Measurements from ENCODE around the gene DSCAM. TPM values are rescaled to one million over a fixed set of nuclear protein-coding genes. Genes with fewer than 3 reads are reported as not detected.

DSCAM gene
- total RNA-seq, 1 donor from 2014 or later: not detected

GRCh38 chr21:40074198-40074597 lies 772.8 kb downstream of the DSCAM start:
- Histone ChIP-seq H3K4me3 (no peak overlapping the region), H4K20me1 (ENCODE audit: low read depth) (no peaks in the 10 kb centered on the region), H3K27me3 (no peaks in the 10 kb centered on the region), H3K79me2 (ENCODE audit: low read depth) (no peaks in the 10 kb centered on the region), H3K27ac (no peak overlapping the region), H3K36me3 (no peaks in the 10 kb centered on the region), H3K4me2 (no peak overlapping the region), H3F3A (ENCODE audit: low read depth) (no peaks in the 10 kb centered on the region), H2AFZ (replicated peaks) (no peak overlapping the region), H3K9ac (no peak overlapping the region), H3K4me1 (no peaks in the 10 kb centered on the region), H3K9me3 (ENCODE audit: low read depth) (no peaks in the 10 kb centered on the region)
- no peak overlapping the region for H3K27ac Mint-ChIP-seq
- peaks cover 2% of the 10 kb centered on the region for H3K36me3 Mint-ChIP-seq
- H3K4me1 Mint-ChIP-seq: no peaks in the 10 kb centered on the region
- DNase-seq (ENCODE audit: low spot score): no peak
- TF ChIP-seq EZH2 (IDR thresholded peaks at IDR 0.05) (no peak), EZH2phosphoT487 (IDR thresholded peaks at IDR 0.05) (no peak)
- TF ChIP-seq, protein P1, sequence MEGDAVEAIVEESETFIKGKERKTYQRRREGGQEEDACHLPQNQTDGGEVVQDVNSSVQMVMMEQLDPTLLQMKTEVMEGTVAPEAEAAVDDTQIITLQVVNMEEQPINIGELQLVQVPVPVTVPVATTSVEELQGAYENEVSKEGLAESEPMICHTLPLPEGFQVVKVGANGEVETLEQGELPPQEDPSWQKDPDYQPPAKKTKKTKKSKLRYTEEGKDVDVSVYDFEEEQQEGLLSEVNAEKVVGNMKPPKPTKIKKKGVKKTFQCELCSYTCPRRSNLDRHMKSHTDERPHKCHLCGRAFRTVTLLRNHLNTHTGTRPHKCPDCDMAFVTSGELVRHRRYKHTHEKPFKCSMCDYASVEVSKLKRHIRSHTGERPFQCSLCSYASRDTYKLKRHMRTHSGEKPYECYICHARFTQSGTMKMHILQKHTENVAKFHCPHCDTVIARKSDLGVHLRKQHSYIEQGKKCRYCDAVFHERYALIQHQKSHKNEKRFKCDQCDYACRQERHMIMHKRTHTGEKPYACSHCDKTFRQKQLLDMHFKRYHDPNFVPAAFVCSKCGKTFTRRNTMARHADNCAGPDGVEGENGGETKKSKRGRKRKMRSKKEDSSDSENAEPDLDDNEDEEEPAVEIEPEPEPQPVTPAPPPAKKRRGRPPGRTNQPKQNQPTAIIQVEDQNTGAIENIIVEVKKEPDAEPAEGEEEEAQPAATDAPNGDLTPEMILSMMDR (IDR thresholded peaks at IDR 0.05): no peak
- peaks cover 2% of the 10 kb centered on the region for H3K9me3 Mint-ChIP-seq
- H3K27me3 Mint-ChIP-seq (ENCODE audit: insufficient read depth, low read depth): peaks cover 2% of the 10 kb centered on the region
- no peak overlapping the region for H3K4me3 Mint-ChIP-seq

DNA sequence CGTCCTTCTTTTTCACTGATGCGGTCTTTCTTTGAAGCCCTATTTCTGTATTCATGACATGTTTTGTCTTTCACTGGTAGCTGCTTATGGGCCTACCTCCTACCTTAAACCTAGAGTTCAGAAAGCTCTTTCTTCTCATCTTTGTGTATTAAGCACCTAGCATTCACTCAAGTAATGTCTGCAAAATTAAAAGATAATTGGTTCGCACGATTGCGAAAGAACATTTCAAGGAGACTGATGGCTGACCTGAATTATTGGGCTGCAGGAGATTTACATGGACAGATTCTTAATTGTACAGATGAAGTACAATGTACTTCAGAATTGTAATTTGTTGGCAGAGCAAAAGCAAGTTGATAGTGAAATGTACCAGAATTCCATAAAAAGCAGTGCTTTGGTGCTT lies 773.3 kb downstream of the DSCAM start:
- peaks cover 2% of the 10 kb centered on the region for H3K27me3 Mint-ChIP-seq (ENCODE audit: insufficient read depth, low read depth)
- no peak overlapping the region for H3K9ac ChIP-seq
- H3K4me3 Mint-ChIP-seq: no peak overlapping the region
- no peaks in the 10 kb centered on the region for H3K79me2 ChIP-seq (ENCODE audit: low read depth)
- no peaks in the 10 kb centered on the region for H3K27me3 ChIP-seq
- H3K27ac Mint-ChIP-seq: no peak overlapping the region
- H3K36me3 Mint-ChIP-seq: peaks cover 2% of the 10 kb centered on the region
- H3K36me3 ChIP-seq: no peaks in the 10 kb centered on the region
- H3K4me1 ChIP-seq: no peaks in the 10 kb centered on the region
- peaks cover 2% of the 10 kb centered on the region for H3K9me3 Mint-ChIP-seq
- no peak overlapping the region for H2AFZ ChIP-seq (replicated peaks)
- H3K4me2 ChIP-seq: no peak overlapping the region
- no peaks in the 10 kb centered on the region for H4K20me1 ChIP-seq (ENCODE audit: low read depth)
- H3K4me1 Mint-ChIP-seq: no peaks in the 10 kb centered on the region
- H3F3A ChIP-seq (ENCODE audit: low read depth): no peaks in the 10 kb centered on the region
- TF ChIP-seq EZH2 (IDR thresholded peaks at IDR 0.05) (no peak), EZH2phosphoT487 (IDR thresholded peaks at IDR 0.05) (no peak)
- TF ChIP-seq, protein P1 (IDR thresholded peaks at IDR 0.05): no peak
- no peak overlapping the region for H3K27ac ChIP-seq
- no peak overlapping the region for H3K4me3 ChIP-seq
- no peaks in the 10 kb centered on the region for H3K9me3 ChIP-seq (ENCODE audit: low read depth)
- DNase-seq (ENCODE audit: low spot score): no peak

- Histone ChIP-seq H4K20me1 (ENCODE audit: low read depth) (no peaks in the 10 kb centered on the region), H3F3A (ENCODE audit: low read depth) (no peaks in the 10 kb centered on the region), H3K4me1 (no peaks in the 10 kb centered on the region), H3K9me3 (ENCODE audit: low read depth) (no peaks in the 10 kb centered on the region), H2AFZ (replicated peaks) (no peak overlapping the region), H3K4me3 (no peak overlapping the region), H3K4me2 (no peak overlapping the region), H3K27ac (no peak overlapping the region), H3K9ac (no peak overlapping the region), H3K27me3 (no peaks in the 10 kb centered on the region), H3K36me3 (no peaks in the 10 kb centered on the region), H3K79me2 (ENCODE audit: low read depth) (no peaks in the 10 kb centered on the region)
- no peak overlapping the region for H3K27ac Mint-ChIP-seq
- TF ChIP-seq, protein P1 (IDR thresholded peaks at IDR 0.05): no peak
- TF ChIP-seq EZH2phosphoT487 (IDR thresholded peaks at IDR 0.05): no peak
- no peak for TF ChIP-seq EZH2 (IDR thresholded peaks at IDR 0.05)
- DNase-seq (ENCODE audit: low spot score): no peak
- no peaks in the 10 kb centered on the region for H3K4me1 Mint-ChIP-seq
- H3K9me3 Mint-ChIP-seq: peaks cover 2% of the 10 kb centered on the region
- peaks cover 2% of the 10 kb centered on the region for H3K36me3 Mint-ChIP-seq
- no peak overlapping the region for H3K4me3 Mint-ChIP-seq
- H3K27me3 Mint-ChIP-seq (ENCODE audit: insufficient read depth, low read depth): peaks cover 3% of the 10 kb centered on the region
Observed at GRCh38 chr21:40070871-40071270, 776.1 kb downstream of the DSCAM start.
